ENCODE data around the gene SNRNP48.

DNA sequence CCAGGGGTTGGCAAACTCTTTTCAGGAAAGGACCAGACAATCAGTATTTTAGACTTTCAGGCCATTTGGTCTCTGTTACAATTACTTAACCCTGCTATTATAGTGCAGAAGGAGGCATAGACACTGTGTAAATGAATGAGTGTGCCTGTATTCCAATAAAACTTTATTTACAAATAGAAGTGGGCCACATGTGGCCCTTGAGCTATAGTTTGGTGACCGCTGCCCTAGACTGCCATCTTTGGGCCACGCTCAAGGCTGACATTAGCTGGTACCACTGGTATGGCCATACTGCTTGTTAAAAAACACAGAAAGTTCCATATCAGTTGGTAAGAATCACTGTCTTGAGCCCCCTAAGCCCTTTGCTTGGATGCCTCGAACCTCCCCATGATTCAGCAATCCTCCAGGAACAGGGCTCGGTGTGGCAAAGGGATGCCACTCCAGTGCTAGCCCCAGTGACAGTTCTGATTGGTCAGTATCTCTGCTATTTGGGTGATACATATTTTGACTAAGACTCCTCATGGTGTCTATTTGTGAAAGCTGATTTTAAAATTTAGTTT is 23.3 kb upstream of the SNRNP48 start:
- TF ChIP-seq, protein P1, sequence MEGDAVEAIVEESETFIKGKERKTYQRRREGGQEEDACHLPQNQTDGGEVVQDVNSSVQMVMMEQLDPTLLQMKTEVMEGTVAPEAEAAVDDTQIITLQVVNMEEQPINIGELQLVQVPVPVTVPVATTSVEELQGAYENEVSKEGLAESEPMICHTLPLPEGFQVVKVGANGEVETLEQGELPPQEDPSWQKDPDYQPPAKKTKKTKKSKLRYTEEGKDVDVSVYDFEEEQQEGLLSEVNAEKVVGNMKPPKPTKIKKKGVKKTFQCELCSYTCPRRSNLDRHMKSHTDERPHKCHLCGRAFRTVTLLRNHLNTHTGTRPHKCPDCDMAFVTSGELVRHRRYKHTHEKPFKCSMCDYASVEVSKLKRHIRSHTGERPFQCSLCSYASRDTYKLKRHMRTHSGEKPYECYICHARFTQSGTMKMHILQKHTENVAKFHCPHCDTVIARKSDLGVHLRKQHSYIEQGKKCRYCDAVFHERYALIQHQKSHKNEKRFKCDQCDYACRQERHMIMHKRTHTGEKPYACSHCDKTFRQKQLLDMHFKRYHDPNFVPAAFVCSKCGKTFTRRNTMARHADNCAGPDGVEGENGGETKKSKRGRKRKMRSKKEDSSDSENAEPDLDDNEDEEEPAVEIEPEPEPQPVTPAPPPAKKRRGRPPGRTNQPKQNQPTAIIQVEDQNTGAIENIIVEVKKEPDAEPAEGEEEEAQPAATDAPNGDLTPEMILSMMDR (IDR thresholded peaks at IDR 0.05) = no peak
- no peak for TF ChIP-seq POLR2A (IDR thresholded peaks at IDR 0.05)

Data from thyroid gland (tissue), 4 donors.